Endodermal cell (in vitro differentiated cells): ENCODE results near the gene RRAGC. TPM values are rescaled to one million over a fixed set of nuclear protein-coding genes. Genes with fewer than 3 reads are reported as not detected.

Experiments used
- DNase-seq: peaks from one replicate; pipeline ENCODE4 v3.0.0-alpha.2; 2017
- H3K27ac ChIP-seq: 2 replicates; pipeline ENCODE4 v1.5.1; 2013; ENCODE audit warnings: mild to moderate bottlenecking, low read depth, low read length, moderate library complexity
- H3K27me3 ChIP-seq: 2 replicates; pipeline ENCODE4 v1.6.1; 2013; ENCODE audit warnings: mild to moderate bottlenecking, low read length, moderate library complexity; ENCODE audit not compliant: insufficient read depth, control insufficient read depth, poor library complexity, severe bottlenecking
- H3K36me3 ChIP-seq: 2 replicates; pipeline ENCODE4 v1.7.0; 2013; ENCODE audit warnings: mild to moderate bottlenecking, low read length, moderate library complexity; ENCODE audit not compliant: control insufficient read depth, insufficient read depth
- H3K4me1 ChIP-seq: one replicate; pipeline ENCODE4 v1.7.0; 2013; ENCODE audit warnings: low read length; ENCODE audit not compliant: control insufficient read depth, insufficient read depth
- H3K4me3 ChIP-seq: 2 replicates; pipeline ENCODE4 v1.5.1; 2013; ENCODE audit warnings: mild to moderate bottlenecking, low read length, moderate library complexity
- H3K9ac ChIP-seq: 2 replicates; pipeline ENCODE4 v1.6.1; 2013; ENCODE audit warnings: mild to moderate bottlenecking, low read length, moderate library complexity; ENCODE audit not compliant: poor library complexity, severe bottlenecking; ENCODE audit errors: extremely low read depth
- H3K9me3 ChIP-seq: 2 replicates; pipeline ENCODE4 v1.6.1; 2013; ENCODE audit warnings: mild to moderate bottlenecking, low read length, moderate library complexity; ENCODE audit not compliant: control insufficient read depth
- H3K27ac Mint-ChIP-seq: 2 replicates; pipeline ENCODE4 v1.8.0; 2020; ENCODE audit warnings: mixed read lengths
- H3K27me3 Mint-ChIP-seq: 2 replicates; pipeline ENCODE4 v1.8.0; 2021; ENCODE audit warnings: mild to moderate bottlenecking, mixed read lengths; ENCODE audit not compliant: insufficient read depth
- H3K36me3 Mint-ChIP-seq: 2 replicates; pipeline ENCODE4 v1.8.0; 2020; ENCODE audit warnings: low read depth, mixed read lengths
- H3K4me1 Mint-ChIP-seq: 2 replicates; pipeline ENCODE4 v1.8.0; 2020; ENCODE audit warnings: mixed read lengths
- H3K4me3 Mint-ChIP-seq: 2 replicates; pipeline ENCODE4 v1.8.0; 2020; ENCODE audit warnings: mild to moderate bottlenecking, moderate library complexity, mixed read lengths
- H3K9me3 Mint-ChIP-seq: 2 replicates; pipeline ENCODE4 v1.8.0; 2020; ENCODE audit warnings: mild to moderate bottlenecking, mixed read lengths
- CTCF ChIP-seq: fragments of 200-600 bp; sonication (generic); conservative IDR thresholded peaks from 2 replicates; pipeline ENCODE4 v1.5.0; 2021; ENCODE audit warnings: antibody characterized with exemption, mild to moderate bottlenecking
- WGBS, 2 experiments: methylation state at CpG; one replicate each; pipeline versions ENCODE4 v1.1.5 to v1.1.7; 2013; ENCODE audit warnings: missing lambda C conversion rate in 2 of 2, mixed read lengths in 1 of 2; ENCODE audit not compliant: insufficient coverage in 1 of 2, insufficient read length in 1 of 2; 5-methylcytosine and 5-hydroxymethylcytosine counted together
- total RNA-seq, 2 donors: library from RNA; stranded (reverse); fragmentation: NEBNext Ultra II Directional in 1 of 2; extraction: Animal tissue kit (Norgen Biotek cat#: 25700) in 1 of 2; gene quantifications; 2 replicates in 1 of 2; 3 replicates in 1 of 2; pipeline ENCODE4 v1.2.1, GENCODE V29; 2021

The RRAGC gene
- total RNA-seq, 2 donors from 2014 or later: 23.0 to 33.2 TPM

DNA sequence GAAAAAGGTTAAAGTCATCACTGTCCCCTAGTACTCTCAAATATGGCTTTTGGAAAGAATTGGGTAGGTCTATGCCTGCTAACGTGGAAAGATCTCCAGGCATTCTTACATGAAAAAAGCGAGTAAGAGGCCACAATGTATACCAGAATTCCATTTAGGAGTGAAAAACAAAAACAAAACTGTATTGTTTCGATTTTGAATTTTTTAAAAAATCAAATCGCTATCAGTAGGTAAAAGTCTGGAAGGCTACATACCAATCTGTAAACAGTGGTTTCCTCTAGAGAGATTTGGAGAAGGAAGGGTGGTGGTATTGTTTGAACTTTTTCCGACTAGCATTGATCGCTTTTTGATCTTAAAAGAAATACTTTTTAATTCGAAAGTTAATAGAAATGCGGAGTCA is 55.9 kb downstream of the RRAGC start:
- peaks cover 10% of the 10 kb centered on the region for H3K4me1 Mint-ChIP-seq
- H3K36me3 ChIP-seq: no peaks in the 10 kb centered on the region
- H3K4me3 Mint-ChIP-seq: peak overlapping the region; percentile 55
- no peaks in the 10 kb centered on the region for H3K4me1 ChIP-seq
- H3K9me3 Mint-ChIP-seq: no peaks in the 10 kb centered on the region
- no peak overlapping the region for H3K27ac ChIP-seq
- 32 to 41% methylated on average over 4 to 8 of the region's 8 CpGs for WGBS, 2 experiments
- H3K27me3 Mint-ChIP-seq: peaks cover 93% of the 10 kb centered on the region
- H3K27ac Mint-ChIP-seq: no peak overlapping the region
- TF ChIP-seq CTCF: no peak
- no peak overlapping the region for H3K9ac ChIP-seq
- H3K9me3 ChIP-seq: peaks cover 6% of the 10 kb centered on the region
- DNase-seq: no peak
- H3K36me3 Mint-ChIP-seq: no peaks in the 10 kb centered on the region
- peak overlapping the region; percentile 73 for H3K4me3 ChIP-seq
- H3K27me3 ChIP-seq: peaks cover 77% of the 10 kb centered on the region

- DNase-seq: peak; percentile 28
- Mint-ChIP-seq H3K9me3 (no peaks in the 10 kb centered on the region), H3K4me1 (peaks cover 10% of the 10 kb centered on the region), H3K27ac (no peak overlapping the region), H3K36me3 (no peaks in the 10 kb centered on the region), H3K4me3 (no peak overlapping the region), H3K27me3 (peaks cover 77% of the 10 kb centered on the region)
- Histone ChIP-seq H3K4me3 (no peak overlapping the region), H3K9ac (no peak overlapping the region), H3K4me1 (no peaks in the 10 kb centered on the region), H3K9me3 (peaks cover 6% of the 10 kb centered on the region), H3K27ac (no peak overlapping the region), H3K36me3 (no peaks in the 10 kb centered on the region), H3K27me3 (peaks cover 57% of the 10 kb centered on the region)
- 90 to 91% methylated on average over 8 to 16 of the region's 16 CpGs for WGBS, 2 experiments
- TF ChIP-seq CTCF: no peak
Measured at GRCh38 chr1:38800720-38801671, 58.6 kb downstream of the RRAGC start.

DNA sequence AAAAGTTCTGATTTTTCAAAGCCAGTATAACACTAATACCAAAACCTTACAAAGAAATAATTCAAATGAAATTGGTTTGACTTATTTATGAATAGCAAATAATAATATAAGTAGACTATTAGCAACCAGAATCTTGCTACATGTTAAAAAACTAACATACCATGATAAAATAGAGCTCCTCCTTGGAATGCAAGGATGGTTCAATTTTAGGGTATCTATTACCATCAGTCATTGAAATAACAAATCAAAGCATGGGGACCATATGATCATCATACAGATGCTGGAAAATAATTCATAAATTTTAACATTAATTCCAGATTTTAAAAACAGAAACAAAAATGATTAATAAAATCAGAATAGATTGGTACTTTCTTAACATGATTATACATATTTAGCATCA is 66.3 kb downstream of the RRAGC start:
- no peak for DNase-seq
- Mint-ChIP-seq H3K27ac (no peak overlapping the region), H3K4me1 (peaks cover 11% of the 10 kb centered on the region), H3K36me3 (no peaks in the 10 kb centered on the region), H3K4me3 (no peak overlapping the region), H3K27me3 (peaks cover 52% of the 10 kb centered on the region), H3K9me3 (peaks cover 18% of the 10 kb centered on the region)
- H3K36me3 ChIP-seq: no peaks in the 10 kb centered on the region
- H3K4me1 ChIP-seq: no peaks in the 10 kb centered on the region
- H3K9ac ChIP-seq: no peak overlapping the region
- TF ChIP-seq CTCF: no peak
- H3K4me3 ChIP-seq: peak overlapping the region; percentile 24
- H3K27ac ChIP-seq: no peak overlapping the region
- H3K27me3 ChIP-seq: peaks cover 42% of the 10 kb centered on the region
- H3K9me3 ChIP-seq: peaks cover 24% of the 10 kb centered on the region
